Right renal pelvis (tissue), 4 donors: ENCODE data around the gene SHISAL2A. TPM values are rescaled to one million over a fixed set of nuclear protein-coding genes. Genes with fewer than 3 reads are reported as not detected.

ENCODE experiments used
- DNase-seq, 4 donors: peaks; one replicate each; pipeline ENCODE4 v3.0.0-alpha.2; 2013; ENCODE audit warnings: low read depth in 4 of 4, low spot score in 3 of 4, missing footprints in 1 of 4
- polyA plus RNA-seq, 4 donors: library from polyadenylated mRNA; unstranded; fragments of 120-200 nt; gene quantifications; one replicate each; pipeline ENCODE4 v1.2.1, GENCODE V29; 2013; ENCODE audit not compliant: insufficient read length in 4 of 4

Gene SHISAL2A
- polyA plus RNA-seq, 4 donors, result 1.2 to 2.1 (median 1.4) TPM

DNA sequence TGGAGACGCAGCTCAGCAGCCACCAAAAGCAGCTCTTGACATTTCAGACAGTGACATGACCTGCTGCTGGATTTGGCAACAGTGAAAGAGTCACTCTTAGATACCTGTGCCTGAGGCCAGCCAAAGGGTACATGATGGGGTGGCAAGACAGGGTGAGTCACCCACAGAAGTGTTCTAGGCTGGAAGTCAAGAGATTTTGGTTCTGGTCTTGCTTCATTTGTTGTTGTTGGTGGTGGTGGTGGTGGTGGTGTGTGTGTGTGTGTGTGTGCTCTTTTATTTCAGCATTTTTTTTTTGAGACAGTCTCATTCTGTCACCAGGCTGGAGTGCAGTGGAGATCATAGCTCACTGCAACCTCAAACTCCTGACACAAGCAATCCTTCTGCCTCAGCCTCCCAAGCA is 25.8 kb downstream of the SHISAL2A start:
- no peak for DNase-seq

DNA sequence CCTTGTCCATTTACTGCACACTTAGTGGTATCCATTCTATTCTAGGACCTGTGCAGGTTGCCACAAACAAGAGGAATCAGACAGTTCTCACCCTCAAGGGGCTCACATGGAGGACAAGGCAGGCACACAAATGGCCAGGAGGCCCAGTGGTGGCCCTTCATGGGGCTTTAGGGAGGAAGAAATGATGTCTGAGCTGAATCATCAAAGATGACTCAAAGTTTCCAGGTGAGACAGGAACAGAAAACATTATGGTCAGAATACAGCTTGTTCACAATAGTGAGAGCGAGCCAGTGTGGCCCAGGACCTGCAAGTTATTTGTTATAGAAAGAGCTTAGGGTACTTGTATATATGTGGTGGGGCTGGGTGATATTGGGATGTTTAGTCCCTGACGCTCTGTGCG is 26.4 kb downstream of the SHISAL2A start:
- DNase-seq, result no peak

DNA sequence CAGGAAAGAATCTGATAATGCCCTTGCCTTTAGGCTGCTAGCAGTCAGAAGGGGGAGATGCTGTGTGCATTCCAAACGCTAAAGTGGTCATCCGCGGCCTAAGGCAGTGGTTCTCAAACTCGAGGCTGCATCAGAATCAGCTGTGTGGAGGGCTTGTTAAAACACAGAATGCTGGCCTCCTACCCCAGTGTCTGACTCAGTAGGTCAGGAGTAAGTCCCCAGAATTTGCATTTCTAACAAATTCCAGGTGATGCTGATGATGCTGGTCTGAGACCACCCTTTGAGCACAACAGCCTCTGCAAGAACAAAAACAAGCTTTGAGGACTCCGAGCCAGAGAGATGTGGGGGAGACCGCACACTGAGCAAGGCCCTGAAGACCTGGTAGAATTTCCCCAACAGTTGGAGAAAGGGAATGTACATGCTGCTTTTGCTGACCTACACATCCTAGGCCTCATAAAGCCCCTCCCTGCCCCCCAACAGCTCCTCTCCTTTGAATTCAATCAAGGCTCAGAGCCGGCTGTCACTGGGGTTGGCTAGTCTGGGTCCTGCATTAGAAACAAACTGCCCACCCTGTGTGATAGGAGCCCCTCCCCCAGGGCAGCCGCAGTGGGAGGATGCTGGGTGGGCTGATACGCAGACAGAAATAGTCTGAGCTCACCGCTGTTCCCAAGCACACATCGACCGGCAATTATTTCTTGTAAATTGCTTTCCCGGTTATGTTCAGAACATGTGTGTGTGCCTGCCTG is 27.1 kb downstream of the SHISAL2A start:
- DNase-seq, result no peak

DNA sequence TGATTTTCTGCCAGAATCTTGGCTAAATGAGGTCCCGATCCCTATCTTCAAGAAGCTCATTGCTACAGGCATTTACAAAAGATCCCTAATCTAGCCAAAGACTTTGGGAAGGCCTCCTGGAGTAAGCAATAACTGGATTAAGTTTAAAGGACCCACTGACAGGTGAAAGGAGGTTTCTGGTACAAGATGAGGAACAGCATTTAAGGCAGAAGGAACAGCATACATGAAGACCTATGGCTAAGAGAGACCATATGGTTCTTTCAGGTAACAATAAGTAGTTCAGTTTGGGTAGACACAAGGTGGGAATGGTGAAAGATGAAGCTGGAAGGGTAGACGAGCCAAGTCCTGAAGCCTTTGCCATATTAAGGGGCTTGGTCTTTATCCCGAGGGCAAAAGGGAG is 27.8 kb downstream of the SHISAL2A start:
- DNase-seq, result no peak

DNA sequence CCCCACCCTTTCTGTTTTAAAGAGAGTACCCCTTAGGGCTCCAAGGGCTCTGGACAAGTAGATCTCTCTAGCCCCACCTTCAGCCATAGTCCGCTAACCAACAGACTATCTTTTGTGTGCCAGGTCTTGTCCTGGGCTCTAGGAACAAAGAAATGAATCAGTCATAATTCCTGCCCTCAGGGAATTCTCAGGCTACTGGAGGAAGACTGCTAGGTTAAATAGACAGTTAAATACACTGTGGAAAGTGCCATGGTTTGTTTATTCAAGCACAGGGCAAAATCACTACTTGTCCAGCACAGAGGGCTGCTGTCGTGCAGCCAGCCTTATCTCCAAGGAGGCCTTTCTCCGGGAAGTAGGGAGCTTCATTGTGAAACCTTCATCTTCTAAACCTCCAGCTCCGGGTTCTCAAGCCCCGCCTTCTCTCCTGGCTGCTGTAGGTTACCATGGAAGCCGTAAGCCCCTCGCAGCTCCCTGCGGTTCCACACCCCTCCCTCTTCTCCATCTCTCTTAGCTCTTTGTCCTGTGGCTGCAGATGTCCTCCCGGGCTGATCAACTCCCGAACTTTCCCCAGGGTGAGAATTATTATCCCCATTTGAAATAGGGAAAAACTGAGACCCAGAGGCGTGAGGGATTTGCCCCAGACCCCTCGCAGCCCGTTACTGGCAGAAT is 29.8 kb downstream of the SHISAL2A start:
- DNase-seq, result no peak

DNA sequence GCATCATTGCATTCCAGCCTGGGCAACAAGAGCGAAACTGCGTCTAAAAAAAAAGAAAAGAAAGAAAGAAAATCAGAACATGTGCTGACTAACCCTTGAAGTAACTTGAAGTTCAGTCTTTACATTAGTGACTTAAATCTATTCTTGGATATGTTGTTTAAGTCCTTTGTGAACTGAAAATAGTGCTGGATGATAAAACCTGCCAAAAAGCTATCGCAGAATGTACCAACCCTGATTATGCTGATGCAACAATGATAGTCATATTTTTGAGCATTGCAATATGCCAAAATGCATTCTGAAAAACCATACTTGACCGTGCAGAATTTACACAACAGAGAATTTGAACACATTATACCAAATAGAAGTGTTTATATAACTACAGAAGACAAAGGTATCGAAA is 30.7 kb downstream of the SHISAL2A start:
- DNase-seq, result no peak

DNA sequence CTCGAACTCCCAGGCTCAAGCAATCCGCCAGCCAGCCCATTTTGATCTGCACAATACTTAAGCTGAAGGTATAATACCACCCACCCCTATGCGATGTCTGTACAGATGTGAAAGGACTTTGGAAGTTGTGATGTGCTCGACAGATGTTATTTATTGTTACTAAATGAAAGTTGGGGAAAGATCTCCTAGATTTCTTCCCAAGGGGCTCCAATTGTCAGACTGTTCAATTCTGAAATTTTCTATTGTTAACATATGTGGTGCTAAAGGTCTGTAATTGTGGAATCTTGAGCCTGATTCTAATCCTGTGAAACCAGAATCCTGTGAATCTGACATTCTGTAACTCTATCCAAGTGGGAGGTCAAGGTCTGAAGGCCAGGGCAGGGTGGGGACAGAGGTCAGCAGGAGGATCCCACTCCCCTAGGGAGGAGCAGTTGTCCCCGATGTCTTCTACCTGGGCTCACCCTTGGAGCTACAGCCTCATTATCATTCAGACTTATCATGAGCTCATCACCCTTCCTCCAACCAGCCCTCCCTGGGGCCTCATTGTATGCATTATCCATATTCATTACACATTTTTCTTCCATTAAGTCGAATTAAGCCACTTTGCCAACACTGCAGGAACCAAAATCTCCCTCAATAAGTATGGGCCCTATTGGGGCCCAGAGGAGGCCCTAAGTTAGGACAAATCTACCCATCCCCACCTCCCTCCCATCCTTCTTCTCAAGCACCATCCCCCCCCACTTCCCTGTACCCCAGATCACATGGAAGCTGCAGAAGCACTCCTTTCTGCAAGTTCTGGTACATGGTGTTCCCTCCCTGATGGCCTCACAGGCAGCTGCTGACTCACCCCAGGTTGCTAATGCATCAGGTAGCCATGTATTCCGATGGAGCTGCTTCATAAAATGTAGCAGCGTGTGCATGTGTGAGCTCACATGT is 32.3 kb downstream of the SHISAL2A start:
- DNase-seq, result no peak

DNA sequence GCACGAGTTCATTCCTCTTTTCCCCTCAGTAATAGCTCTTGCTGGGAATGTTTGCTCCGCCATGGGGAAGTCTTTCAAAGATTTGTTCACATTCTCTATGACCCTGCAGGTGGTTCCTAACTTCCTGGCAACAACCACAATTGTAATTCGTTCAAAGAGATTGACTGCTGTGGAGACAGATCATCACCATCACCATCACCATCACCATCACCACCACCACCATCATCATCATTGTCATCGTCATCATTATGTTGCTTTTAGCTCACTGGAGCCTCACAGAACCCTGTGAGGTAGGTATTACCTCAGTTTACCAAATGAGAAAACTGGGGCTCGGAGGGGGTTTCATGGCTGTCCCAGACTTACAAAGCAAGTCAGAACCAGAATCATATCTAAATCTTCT is 34.3 kb downstream of the SHISAL2A start:
- no peak for DNase-seq

DNA sequence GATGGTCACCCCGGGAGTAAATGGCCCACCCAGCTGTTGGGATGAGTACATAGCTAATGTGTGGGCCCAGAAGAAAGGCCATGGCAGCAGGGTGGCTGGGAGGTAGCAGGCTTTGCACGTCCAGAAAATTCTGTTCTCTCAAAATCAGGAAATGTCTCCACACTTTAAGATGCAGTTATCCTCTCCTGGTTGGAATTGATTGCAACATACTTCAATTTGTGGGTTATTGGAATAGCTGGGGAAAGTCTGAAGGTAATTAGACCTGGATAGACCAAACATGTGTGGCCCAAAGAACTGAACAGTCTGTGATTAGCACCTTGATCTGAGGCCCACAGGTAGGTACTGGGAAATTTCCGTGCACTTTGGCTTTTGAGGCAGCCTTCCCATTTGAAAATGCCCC is 35.0 kb downstream of the SHISAL2A start:
- DNase-seq, result no peak

DNA sequence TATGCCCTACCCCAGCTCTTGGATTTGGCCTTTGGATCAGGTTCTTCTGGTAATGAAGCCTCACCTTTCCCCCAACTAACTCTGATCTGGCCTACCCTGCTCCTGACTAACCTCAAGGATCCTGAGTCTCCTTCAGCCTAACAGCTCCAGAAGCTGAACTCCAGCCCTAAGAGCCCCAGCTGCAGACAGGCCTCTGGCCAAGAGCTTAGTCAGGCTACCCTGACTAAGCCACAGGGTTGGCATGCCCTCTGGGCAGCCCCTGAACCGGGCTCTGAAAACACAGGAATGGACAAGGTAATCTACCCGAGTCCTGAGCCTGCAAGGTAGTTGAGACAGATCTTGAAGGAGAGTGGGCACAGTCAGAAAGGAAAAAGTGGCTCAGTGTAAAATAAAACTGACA is 35.7 kb downstream of the SHISAL2A start:
- DNase-seq, result no peak

DNA sequence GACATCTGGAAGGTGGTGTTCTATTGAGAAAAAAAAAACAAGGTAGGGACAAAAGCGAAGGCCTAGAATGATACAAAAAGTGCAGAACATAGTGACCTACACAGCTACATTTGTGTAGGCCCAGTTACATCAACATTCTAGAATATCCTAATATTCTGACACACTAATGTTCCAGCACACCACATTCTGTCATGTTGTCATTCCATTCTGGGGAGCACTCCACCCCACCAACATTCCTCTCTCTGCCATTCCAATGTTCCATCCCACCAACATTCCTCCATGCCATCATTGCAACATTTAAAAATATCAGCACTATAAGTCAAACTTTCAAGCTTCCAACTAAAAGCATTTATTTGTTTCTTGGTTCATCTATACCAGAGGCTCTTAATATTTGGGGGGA is 36.7 kb downstream of the SHISAL2A start:
- no peak for DNase-seq

DNA sequence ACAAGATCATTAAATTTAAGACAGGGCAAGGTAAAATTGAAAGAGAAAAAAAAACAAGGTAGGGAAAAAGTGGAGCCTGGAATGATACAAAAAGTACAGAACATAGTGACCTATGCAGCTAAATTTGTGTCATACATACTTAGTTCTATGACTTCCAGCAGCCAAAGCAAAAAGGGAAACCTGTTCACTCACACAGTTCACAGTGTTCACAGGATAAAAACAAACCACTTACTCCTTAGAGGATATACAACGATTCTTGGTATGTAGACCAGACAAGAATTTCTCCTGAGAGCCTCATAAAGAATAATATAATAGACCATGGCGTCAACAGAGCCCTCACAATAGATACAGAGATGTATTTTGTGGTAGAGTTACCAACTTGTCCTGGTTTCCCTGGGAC is 37.6 kb downstream of the SHISAL2A start:
- no peak for DNase-seq

DNA sequence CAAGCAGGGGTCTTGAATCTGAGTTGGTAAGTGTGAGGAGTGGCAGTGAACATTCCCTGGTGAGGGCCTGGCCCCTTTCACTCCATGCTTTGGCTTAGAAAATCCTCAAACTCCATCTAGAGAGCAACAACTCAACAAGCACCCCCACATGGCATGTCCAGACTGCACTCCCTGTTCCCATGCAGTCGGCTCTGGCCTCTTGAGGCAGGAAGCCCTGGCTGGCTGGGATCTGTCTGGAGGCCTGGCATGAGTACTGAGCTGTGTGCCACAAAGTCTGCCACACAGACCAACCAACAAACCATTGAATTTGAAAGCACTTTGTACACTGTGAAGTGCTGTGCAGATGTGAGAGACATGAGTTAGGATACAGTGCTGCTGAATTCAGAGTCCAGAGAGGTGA is 40.0 kb downstream of the SHISAL2A start:
- DNase-seq, result no peak

DNA sequence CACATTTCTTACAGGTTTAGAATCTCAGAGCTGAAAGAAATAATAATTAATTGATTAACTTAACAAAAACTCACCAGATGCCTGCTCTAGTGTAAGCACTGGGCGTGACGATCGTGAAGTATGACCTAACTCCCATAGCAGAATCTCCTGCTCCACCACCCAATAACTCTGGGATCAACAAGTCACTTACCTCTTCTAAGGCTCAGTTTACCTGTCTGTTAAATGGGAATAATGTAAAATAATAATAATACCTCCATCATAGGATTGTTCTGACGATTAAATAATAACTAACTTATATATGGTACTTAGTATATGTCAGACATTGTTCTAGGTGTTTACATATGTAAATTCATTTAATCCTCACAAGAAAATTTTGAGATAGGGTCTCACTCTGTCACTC is 40.5 kb downstream of the SHISAL2A start:
- DNase-seq, result no peak

DNA sequence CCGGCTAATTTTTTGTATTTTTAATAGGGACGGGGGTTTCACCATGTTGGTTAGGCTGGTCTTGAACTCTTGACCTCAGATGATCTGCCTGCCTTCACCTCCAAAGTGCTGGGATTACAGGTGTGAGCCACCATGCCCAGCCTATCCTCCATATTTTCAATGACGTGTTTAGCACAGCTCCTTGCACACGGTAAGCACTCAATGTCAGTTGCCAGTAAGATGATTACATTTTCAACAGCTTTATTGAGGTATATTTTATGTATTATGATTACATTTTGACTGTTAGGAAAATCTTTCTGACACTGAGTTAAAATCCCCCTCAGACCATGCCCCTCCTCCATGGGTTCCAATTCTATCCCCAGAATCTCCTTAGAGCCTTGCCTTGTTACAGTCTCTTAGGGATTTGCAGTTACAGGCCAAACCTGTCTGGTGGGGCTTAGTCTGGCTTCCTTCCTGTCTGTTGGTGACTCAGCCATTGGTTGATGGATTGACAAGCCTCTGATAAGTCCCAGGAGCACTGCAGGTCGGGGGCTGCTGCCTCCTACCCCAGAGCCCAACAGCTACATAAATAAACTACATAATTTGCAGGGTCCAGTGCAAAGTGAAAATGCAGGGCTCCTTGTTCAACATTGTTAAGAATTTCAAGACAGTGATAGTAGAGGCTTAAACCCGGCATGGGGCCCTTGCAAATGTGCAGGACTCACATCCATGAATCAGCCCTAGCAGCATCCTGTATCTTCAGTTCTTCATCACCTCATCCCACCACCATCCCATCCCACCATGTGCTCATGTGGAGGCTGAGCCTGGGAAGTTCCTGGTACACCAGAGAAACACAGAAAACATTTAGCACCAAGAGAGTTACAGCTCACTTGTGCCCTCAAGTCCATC is 41.8 kb downstream of the SHISAL2A start:
- DNase-seq, result no peak

DNA sequence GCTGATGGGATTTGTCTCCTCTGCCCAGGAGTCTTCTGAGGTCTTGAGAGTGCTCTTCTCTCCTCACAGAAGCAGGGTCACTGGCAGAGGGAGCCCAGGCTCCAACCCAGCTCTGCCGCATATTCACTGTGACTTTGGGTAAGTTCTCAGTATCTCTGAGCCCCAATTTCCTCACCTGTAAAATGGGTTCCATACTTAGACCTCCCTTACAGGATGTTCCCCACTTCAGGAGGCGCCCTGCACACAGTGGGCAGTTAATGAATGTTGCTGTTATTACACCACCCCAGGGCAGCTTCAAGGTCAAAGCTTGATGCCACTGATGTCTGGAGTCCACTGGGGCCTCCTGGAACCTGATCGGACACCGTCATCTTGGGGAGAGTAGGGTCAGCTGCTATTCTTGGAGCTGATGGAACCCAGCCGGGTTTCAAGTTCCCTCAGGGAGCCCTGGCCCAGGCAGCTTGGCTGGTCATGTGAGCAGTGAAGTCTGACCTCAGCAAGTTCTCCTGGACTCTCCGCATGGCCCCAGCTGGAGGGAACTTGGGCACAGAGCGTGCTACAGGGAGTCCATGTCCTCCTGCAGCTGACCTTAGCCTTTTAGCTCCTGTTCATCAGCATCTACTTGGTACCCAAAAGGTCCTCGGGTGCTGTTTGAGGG is 43.4 kb downstream of the SHISAL2A start:
- no peak for DNase-seq

DNA sequence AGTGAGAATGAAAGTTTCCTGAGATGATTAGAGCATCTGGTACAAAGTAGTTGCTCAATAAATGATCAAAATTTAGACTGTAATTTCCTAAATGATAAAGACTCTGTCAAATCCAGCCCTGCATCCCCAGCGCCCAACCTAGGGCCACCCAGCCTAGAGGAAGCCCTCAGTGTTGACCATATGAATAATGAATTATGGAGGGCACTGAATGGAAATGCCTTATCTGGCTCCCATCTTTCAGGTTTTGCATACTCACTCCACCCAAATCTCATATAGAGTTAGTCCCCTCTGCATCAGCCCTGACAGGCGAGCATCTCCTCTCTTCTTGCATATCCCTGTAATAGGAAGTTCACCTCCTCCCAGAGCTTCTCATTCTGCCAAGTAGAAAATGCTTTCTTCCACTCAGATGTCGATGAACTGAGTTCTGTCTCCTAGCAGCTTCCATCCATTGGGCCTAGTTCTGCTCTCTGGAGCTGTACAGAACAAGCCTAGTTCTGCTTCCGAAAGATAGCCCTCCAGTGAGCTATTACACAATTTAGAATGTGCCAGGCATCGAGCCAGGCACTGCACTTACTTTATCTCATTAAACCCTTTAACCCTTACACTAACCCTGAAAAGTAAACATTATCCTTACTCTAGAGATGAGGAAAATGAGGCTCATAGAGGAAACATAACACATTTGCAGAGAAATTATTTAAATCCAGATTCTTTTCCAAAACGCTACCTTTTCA is 44.3 kb downstream of the SHISAL2A start:
- no peak for DNase-seq

DNA sequence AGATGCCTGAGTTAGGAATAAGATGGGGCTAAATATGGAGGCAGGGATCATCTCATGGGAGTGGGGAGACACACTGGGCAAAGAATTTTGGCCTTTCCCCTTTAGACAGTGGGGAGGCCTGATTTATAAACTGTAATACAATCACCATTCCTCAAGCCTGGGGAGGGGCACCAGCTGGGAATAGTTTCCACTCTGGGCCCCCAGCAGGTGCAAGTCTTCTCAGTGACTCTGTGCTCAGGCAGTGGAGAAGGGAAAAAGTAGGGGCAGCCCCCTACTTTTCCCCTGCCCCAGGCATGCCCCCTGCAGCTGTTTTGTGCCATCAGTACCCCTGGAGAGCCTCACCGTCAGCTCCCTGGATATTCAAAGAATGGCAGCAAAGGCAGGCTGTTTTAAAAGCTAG is 46.1 kb downstream of the SHISAL2A start:
- DNase-seq, result no peak

DNA sequence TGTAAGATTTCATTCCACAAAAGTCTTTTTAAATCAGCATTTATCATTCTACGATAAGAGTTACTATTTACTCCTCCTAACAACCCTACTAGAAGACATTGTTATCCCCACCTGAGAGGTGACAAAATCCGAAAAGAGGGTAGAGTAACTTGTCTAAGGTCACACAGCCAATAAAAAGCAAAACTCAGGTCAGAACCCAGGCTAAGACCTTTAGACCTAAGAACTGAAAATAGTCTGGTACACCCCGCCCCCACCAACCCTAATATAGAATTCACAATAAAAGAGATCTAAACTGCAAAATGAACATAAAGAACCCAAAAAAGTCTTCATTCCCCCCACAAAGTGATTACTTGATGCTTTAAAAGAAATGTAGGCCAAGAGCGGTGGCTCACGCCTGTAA is 46.5 kb downstream of the SHISAL2A start:
- no peak for DNase-seq
